NB4 (cell line): Measurements from ENCODE around the gene LCTL.

Experiments
- POLR2A ChIP-seq: IDR thresholded peaks from 2 replicates; pipeline ENCODE4 v1.6.1; 2011; ENCODE audit warnings: mild to moderate bottlenecking; ENCODE audit not compliant: insufficient read length; ENCODE audit errors: extremely low read depth
- TF ChIP-seq, protein P1 (sequence below): IDR thresholded peaks from 2 replicates; pipeline ENCODE4 v1.6.1; 2011; ENCODE audit warnings: low read depth, low read length

DNA sequence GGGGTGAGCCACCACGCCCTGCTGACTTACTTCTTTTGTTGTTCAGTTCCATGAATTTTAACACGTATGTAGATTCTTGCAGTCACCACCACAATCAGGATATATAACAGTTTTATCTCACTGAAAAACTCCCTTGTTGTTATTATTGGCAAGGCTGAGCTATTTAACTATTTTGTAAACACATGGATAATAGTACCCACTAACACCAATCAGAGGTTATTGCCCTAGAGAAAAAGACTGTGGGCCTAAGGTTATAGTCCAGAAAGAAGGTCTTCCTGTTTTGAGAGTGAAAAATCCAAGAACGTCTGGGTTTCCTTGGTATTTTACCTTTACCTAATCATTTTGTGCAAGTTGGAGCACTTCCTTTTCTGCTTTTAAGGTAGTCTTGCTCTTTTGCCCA is 51.2 kb downstream of the LCTL start:
- no peak for TF ChIP-seq POLR2A
- TF ChIP-seq, protein P1, sequence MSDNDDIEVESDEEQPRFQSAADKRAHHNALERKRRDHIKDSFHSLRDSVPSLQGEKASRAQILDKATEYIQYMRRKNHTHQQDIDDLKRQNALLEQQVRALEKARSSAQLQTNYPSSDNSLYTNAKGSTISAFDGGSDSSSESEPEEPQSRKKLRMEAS = no peak
